ENCODE measurements around the gene MCCC2.
A peak's percentile ranks its signal among the peaks of the same experiment; 100 is the strongest.
"Not testable (repeated sequence)": the region's sequence is repeated elsewhere in the genome, so short reads cannot be mapped to it uniquely, and the experiment has no call there.

The MCCC2 gene

GRCh38 chr5:71637133-71637532 is 50.0 kb downstream of the MCCC2 start:
- H3K4me3 ChIP-seq (ENCODE audit: low read depth, low read length) = no peak overlapping the region
- H3K9ac ChIP-seq (ENCODE audit: low read length) = no peak overlapping the region
- H3K36me3 ChIP-seq (ENCODE audit: control insufficient read depth, insufficient read depth, low read length) = peaks cover 57% of the 10 kb centered on the region
- no peaks in the 10 kb centered on the region for H3K27me3 ChIP-seq (ENCODE audit: control insufficient read depth, insufficient read depth, low read length)
- 0 out of 2 replicates have a peak, but pooled peaks cover 3% of the 10 kb centered on the region for H3K9me3 ChIP-seq (ENCODE audit: control insufficient read depth, insufficient read depth, low read depth, low read length)
- H3K4me1 ChIP-seq (ENCODE audit: control insufficient read depth, insufficient read depth, low read length) = peaks cover 8% of the 10 kb centered on the region
- no peak overlapping the region for H3K27ac ChIP-seq (ENCODE audit: low read depth, low read length)

GRCh38 chr5:71640408-71640807 is 53.3 kb downstream of the MCCC2 start:
- no peaks in the 10 kb centered on the region for H3K27me3 ChIP-seq (ENCODE audit: control insufficient read depth, insufficient read depth, low read length)
- no peak overlapping the region for H3K9ac ChIP-seq (ENCODE audit: low read length)
- H3K36me3 ChIP-seq (ENCODE audit: control insufficient read depth, insufficient read depth, low read length) = peaks cover 49% of the 10 kb centered on the region
- 0 out of 2 replicates have a peak, but pooled peaks cover 3% of the 10 kb centered on the region for H3K9me3 ChIP-seq (ENCODE audit: control insufficient read depth, insufficient read depth, low read depth, low read length)
- no peak overlapping the region for H3K4me3 ChIP-seq (ENCODE audit: low read depth, low read length)
- H3K4me1 ChIP-seq (ENCODE audit: control insufficient read depth, insufficient read depth, low read length) = 0 out of 2 replicates have a peak, but pooled peaks cover 3% of the 10 kb centered on the region
- H3K27ac ChIP-seq (ENCODE audit: low read depth, low read length) = no peak overlapping the region

- Histone ChIP-seq H3K9ac (ENCODE audit: low read length) (no peak overlapping the region), H3K4me1 (ENCODE audit: control insufficient read depth, insufficient read depth, low read length) (no peaks in the 10 kb centered on the region), H3K27ac (ENCODE audit: low read depth, low read length) (no peak overlapping the region), H3K4me3 (ENCODE audit: low read depth, low read length) (no peak overlapping the region), H3K27me3 (ENCODE audit: control insufficient read depth, insufficient read depth, low read length) (no peaks in the 10 kb centered on the region), H3K36me3 (ENCODE audit: control insufficient read depth, insufficient read depth, low read length) (peaks cover 56% of the 10 kb centered on the region), H3K9me3 (ENCODE audit: control insufficient read depth, insufficient read depth, low read depth, low read length) (no peaks in the 10 kb centered on the region)
Observed at GRCh38 chr5:71645030-71645429, 57.9 kb downstream of the MCCC2 start.

GRCh38 chr5:71650940-71651339 is 63.8 kb downstream of the MCCC2 start:
- H3K27me3 ChIP-seq (ENCODE audit: control insufficient read depth, insufficient read depth, low read length); H3K9me3 ChIP-seq (ENCODE audit: control insufficient read depth, insufficient read depth, low read depth, low read length); H3K4me1 ChIP-seq (ENCODE audit: control insufficient read depth, insufficient read depth, low read length); H3K27ac ChIP-seq (ENCODE audit: low read depth, low read length); H3K4me3 ChIP-seq (ENCODE audit: low read depth, low read length); H3K9ac ChIP-seq (ENCODE audit: low read length): not testable (repeated sequence)
- peaks cover 66% of the 10 kb centered on the region for H3K36me3 ChIP-seq (ENCODE audit: control insufficient read depth, insufficient read depth, low read length)

- H3K9ac ChIP-seq (ENCODE audit: low read length) = no peak overlapping the region
- H3K36me3 ChIP-seq (ENCODE audit: control insufficient read depth, insufficient read depth, low read length) = peaks cover 62% of the 10 kb centered on the region
Observed at GRCh38 chr5:71651579-71651978, 64.4 kb downstream of the MCCC2 start.

GRCh38 chr5:71652349-71652748 is 65.2 kb downstream of the MCCC2 start:
- Histone ChIP-seq H3K4me3 (ENCODE audit: low read depth, low read length) (no peak overlapping the region), H3K36me3 (ENCODE audit: control insufficient read depth, insufficient read depth, low read length) (peaks cover 67% of the 10 kb centered on the region), H3K27ac (ENCODE audit: low read depth, low read length) (no peak overlapping the region)

More at GRCh38 chr5:71651579-71651978, 64.4 kb downstream of the MCCC2 start:
- Histone ChIP-seq H3K27ac (ENCODE audit: low read depth, low read length) (no peak overlapping the region), H3K27me3 (ENCODE audit: control insufficient read depth, insufficient read depth, low read length) (no peaks in the 10 kb centered on the region), H3K4me3 (ENCODE audit: low read depth, low read length) (no peak overlapping the region), H3K4me1 (ENCODE audit: control insufficient read depth, insufficient read depth, low read length) (no peaks in the 10 kb centered on the region), H3K9me3 (ENCODE audit: control insufficient read depth, insufficient read depth, low read depth, low read length) (no peaks in the 10 kb centered on the region)

GRCh38 chr5:71652803-71653543 is 65.8 kb downstream of the MCCC2 start:
- Histone ChIP-seq H3K4me1 (ENCODE audit: control insufficient read depth, insufficient read depth, low read length) (no peaks in the 10 kb centered on the region), H3K9ac (ENCODE audit: low read length) (peak overlapping the region; percentile 12), H3K27ac (ENCODE audit: low read depth, low read length) (no peak overlapping the region), H3K4me3 (ENCODE audit: low read depth, low read length) (no peak overlapping the region), H3K36me3 (ENCODE audit: control insufficient read depth, insufficient read depth, low read length) (peaks cover 65% of the 10 kb centered on the region), H3K27me3 (ENCODE audit: control insufficient read depth, insufficient read depth, low read length) (no peaks in the 10 kb centered on the region), H3K9me3 (ENCODE audit: control insufficient read depth, insufficient read depth, low read depth, low read length) (no peaks in the 10 kb centered on the region)

More at GRCh38 chr5:71652349-71652748, 65.2 kb downstream of the MCCC2 start:
- peak overlapping the region; percentile 12 for H3K9ac ChIP-seq (ENCODE audit: low read length)
- H3K27me3 ChIP-seq (ENCODE audit: control insufficient read depth, insufficient read depth, low read length) = no peaks in the 10 kb centered on the region
- H3K4me1 ChIP-seq (ENCODE audit: control insufficient read depth, insufficient read depth, low read length) = no peaks in the 10 kb centered on the region
- no peaks in the 10 kb centered on the region for H3K9me3 ChIP-seq (ENCODE audit: control insufficient read depth, insufficient read depth, low read depth, low read length)

- Histone ChIP-seq H3K4me1 (ENCODE audit: control insufficient read depth, insufficient read depth, low read length) (no peaks in the 10 kb centered on the region), H3K36me3 (ENCODE audit: control insufficient read depth, insufficient read depth, low read length) (peaks cover 16% of the 10 kb centered on the region), H3K27me3 (ENCODE audit: control insufficient read depth, insufficient read depth, low read length) (no peaks in the 10 kb centered on the region), H3K27ac (ENCODE audit: low read depth, low read length) (no peak overlapping the region), H3K9ac (ENCODE audit: low read length) (no peak overlapping the region), H3K4me3 (ENCODE audit: low read depth, low read length) (no peak overlapping the region), H3K9me3 (ENCODE audit: control insufficient read depth, insufficient read depth, low read depth, low read length) (no peaks in the 10 kb centered on the region)
Observed at GRCh38 chr5:71658916-71659662, 71.9 kb downstream of the MCCC2 start.

GRCh38 chr5:71662381-71662780 is 75.2 kb downstream of the MCCC2 start:
- Histone ChIP-seq H3K27ac (ENCODE audit: low read depth, low read length) (no peak overlapping the region), H3K4me3 (ENCODE audit: low read depth, low read length) (no peak overlapping the region), H3K4me1 (ENCODE audit: control insufficient read depth, insufficient read depth, low read length) (no peaks in the 10 kb centered on the region), H3K9me3 (ENCODE audit: control insufficient read depth, insufficient read depth, low read depth, low read length) (no peaks in the 10 kb centered on the region), H3K36me3 (ENCODE audit: control insufficient read depth, insufficient read depth, low read length) (no peaks in the 10 kb centered on the region), H3K27me3 (ENCODE audit: control insufficient read depth, insufficient read depth, low read length) (no peaks in the 10 kb centered on the region), H3K9ac (ENCODE audit: low read length) (no peak overlapping the region)

GRCh38 chr5:71663191-71663969 is 76.2 kb downstream of the MCCC2 start:
- no peak overlapping the region for H3K27ac ChIP-seq (ENCODE audit: low read depth, low read length)
- H3K4me3 ChIP-seq (ENCODE audit: low read depth, low read length) = no peak overlapping the region
- no peaks in the 10 kb centered on the region for H3K27me3 ChIP-seq (ENCODE audit: control insufficient read depth, insufficient read depth, low read length)
- H3K9ac ChIP-seq (ENCODE audit: low read length) = no peak overlapping the region
- H3K4me1 ChIP-seq (ENCODE audit: control insufficient read depth, insufficient read depth, low read length) = no peaks in the 10 kb centered on the region
- no peaks in the 10 kb centered on the region for H3K9me3 ChIP-seq (ENCODE audit: control insufficient read depth, insufficient read depth, low read depth, low read length)
- no peaks in the 10 kb centered on the region for H3K36me3 ChIP-seq (ENCODE audit: control insufficient read depth, insufficient read depth, low read length)

- H3K9me3 ChIP-seq (ENCODE audit: control insufficient read depth, insufficient read depth, low read depth, low read length); H3K27ac ChIP-seq (ENCODE audit: low read depth, low read length); H3K4me1 ChIP-seq (ENCODE audit: control insufficient read depth, insufficient read depth, low read length); H3K36me3 ChIP-seq (ENCODE audit: control insufficient read depth, insufficient read depth, low read length); H3K27me3 ChIP-seq (ENCODE audit: control insufficient read depth, insufficient read depth, low read length); H3K9ac ChIP-seq (ENCODE audit: low read length); H3K4me3 ChIP-seq (ENCODE audit: low read depth, low read length): not testable (repeated sequence)
Observed at GRCh38 chr5:71664615-71665014, 77.5 kb downstream of the MCCC2 start.

All from HUES6 (cell line).